Measurements from ENCODE around the gene FBN1.

DNA sequence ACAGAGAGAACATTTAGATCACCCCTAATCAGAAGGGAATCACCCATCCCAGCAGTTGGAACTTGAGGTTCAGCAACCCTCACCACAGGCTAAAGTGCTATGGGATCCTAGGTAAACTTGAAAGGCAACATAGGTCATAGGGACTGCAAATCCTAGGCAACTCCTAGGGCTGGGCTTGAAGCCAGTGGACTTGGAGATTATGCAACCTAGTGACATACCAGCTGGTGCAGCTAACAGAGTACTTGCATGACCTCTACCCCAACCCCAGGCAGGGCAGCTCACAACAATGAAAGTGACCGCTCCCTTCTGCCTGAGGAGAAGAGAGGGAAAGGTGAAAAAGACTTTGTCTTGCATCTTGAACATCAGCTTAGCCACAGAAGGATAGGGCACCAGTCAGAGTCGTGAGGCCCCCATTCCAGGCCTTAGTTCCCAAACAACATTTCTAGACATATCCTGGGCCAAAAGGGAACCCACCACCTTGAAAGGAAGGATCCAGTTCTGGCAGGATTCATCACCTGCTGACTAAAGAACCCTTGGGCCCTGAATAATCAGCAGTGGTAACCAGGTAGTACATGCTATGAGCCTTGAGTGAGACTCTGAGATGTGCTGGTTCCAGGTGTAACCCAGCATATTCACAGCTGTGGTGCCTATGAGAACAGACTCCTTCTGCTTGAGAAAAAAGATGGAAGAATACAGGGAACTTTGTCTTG is 37.6 kb upstream of the FBN1 start:
- TF ChIP-seq, protein P1, sequence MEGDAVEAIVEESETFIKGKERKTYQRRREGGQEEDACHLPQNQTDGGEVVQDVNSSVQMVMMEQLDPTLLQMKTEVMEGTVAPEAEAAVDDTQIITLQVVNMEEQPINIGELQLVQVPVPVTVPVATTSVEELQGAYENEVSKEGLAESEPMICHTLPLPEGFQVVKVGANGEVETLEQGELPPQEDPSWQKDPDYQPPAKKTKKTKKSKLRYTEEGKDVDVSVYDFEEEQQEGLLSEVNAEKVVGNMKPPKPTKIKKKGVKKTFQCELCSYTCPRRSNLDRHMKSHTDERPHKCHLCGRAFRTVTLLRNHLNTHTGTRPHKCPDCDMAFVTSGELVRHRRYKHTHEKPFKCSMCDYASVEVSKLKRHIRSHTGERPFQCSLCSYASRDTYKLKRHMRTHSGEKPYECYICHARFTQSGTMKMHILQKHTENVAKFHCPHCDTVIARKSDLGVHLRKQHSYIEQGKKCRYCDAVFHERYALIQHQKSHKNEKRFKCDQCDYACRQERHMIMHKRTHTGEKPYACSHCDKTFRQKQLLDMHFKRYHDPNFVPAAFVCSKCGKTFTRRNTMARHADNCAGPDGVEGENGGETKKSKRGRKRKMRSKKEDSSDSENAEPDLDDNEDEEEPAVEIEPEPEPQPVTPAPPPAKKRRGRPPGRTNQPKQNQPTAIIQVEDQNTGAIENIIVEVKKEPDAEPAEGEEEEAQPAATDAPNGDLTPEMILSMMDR (IDR thresholded peaks at IDR 0.05), result no peak
- no peak for TF ChIP-seq POLR2A (IDR thresholded peaks at IDR 0.05)

Measured in thyroid gland (tissue), 4 donors.